HEK293 (cell line): ENCODE data around the gene HEG1.

Experiments used
- CTCF ChIA-PET: fragments of 350-600 bp; formaldehyde crosslinking; extraction: SDS; loops from one replicate; lab custom pipeline; 2021; ENCODE audit warnings: antibody characterized with exemption; lab: Yijun Ruan, JAX
- POLR2A ChIA-PET: fragments of 300-600 bp; formaldehyde crosslinking; extraction: SDS; loops from one replicate; lab custom pipeline; 2020; ENCODE audit warnings: antibody characterized with exemption, inconsistent platforms; lab: Yijun Ruan, JAX
- H3K27ac ChIP-seq: fragments of 200-500 bp; sonication (Bioruptor generic); 2 replicates; pipeline ENCODE4 v1.5.1; 2014; ENCODE audit warnings: low read depth, low read length, control low read depth, inconsistent platforms; ENCODE audit errors: extremely low read depth
- H3K36me3 ChIP-seq, 2 experiments: fragments of 200-500 bp in 1 of 2; sonication (Bioruptor generic) in 1 of 2; 1 replicate in 1 of 2; 2 replicates in 1 of 2; pipeline ENCODE4 v1.5.1; 2014 to 2017; ENCODE audit warnings: inconsistent platforms in 2 of 2, low read length in 2 of 2; ENCODE audit not compliant: control insufficient read depth in 2 of 2, insufficient read depth in 1 of 2
- H3K4me1 ChIP-seq: fragments of 200-500 bp; sonication (Bioruptor generic); 2 replicates; pipeline ENCODE4 v1.5.1; 2014; ENCODE audit warnings: mild to moderate bottlenecking, low read length, inconsistent platforms; ENCODE audit not compliant: control insufficient read depth, insufficient read depth
- H3K4me3 ChIP-seq: 2 replicates; pipeline ENCODE4 v1.5.1; 2011; ENCODE audit warnings: low read depth, mild to moderate bottlenecking, control low read depth, low read length, moderate library complexity
- H3K9me3 ChIP-seq: fragments of 200-500 bp; sonication (Bioruptor generic); 2 replicates; pipeline ENCODE4 v1.5.1; 2014; ENCODE audit warnings: low read depth, low read length, inconsistent platforms; ENCODE audit not compliant: control insufficient read depth, insufficient read depth
- HIC1 ChIP-seq: fragments of 450-650 bp; formaldehyde crosslinking; IDR thresholded peaks from 2 replicates; pipeline ENCODE4 v1.5.1; 2016; ENCODE audit warnings: missing biosample characterization, missing genetic modification characterization
- IKZF3 ChIP-seq: fragments of 450-650 bp; IDR thresholded peaks from 2 replicates; pipeline ENCODE4 v1.5.0; 2018; ENCODE audit warnings: missing biosample characterization, mild to moderate bottlenecking, missing genetic modification characterization, moderate library complexity
- KLF7 ChIP-seq: fragments of 450-650 bp; formaldehyde crosslinking; IDR thresholded peaks from 2 replicates; pipeline ENCODE4 v1.5.1; 2016; ENCODE audit warnings: missing biosample characterization, missing genetic modification characterization, borderline replicate concordance
- PRDM10 ChIP-seq: fragments of 450-650 bp; formaldehyde crosslinking; IDR thresholded peaks from 2 replicates; pipeline ENCODE4 v1.5.1; 2016; ENCODE audit warnings: missing biosample characterization, missing genetic modification characterization
- SALL2 ChIP-seq: fragments of 450-650 bp; formaldehyde crosslinking; IDR thresholded peaks from 2 replicates; pipeline ENCODE4 v1.5.0; 2017; ENCODE audit warnings: missing biosample characterization, mild to moderate bottlenecking, missing genetic modification characterization, borderline replicate concordance
- WT1 ChIP-seq: fragments of 450-650 bp; formaldehyde crosslinking; IDR thresholded peaks from 2 replicates; pipeline ENCODE4 v1.5.1; 2016; ENCODE audit warnings: missing biosample characterization, missing genetic modification characterization
- ZBTB21 ChIP-seq: fragments of 450-650 bp; formaldehyde crosslinking; IDR thresholded peaks from 2 replicates; pipeline ENCODE4 v1.5.1; 2017; ENCODE audit warnings: missing biosample characterization, missing genetic modification characterization
- ZFP37 ChIP-seq: fragments of 450-650 bp; formaldehyde crosslinking; IDR thresholded peaks from 2 replicates; pipeline ENCODE4 v1.5.1; 2016; ENCODE audit warnings: missing biosample characterization, missing genetic modification characterization
- ZNF174 ChIP-seq: fragments of 450-650 bp; formaldehyde crosslinking; IDR thresholded peaks from 2 replicates; pipeline ENCODE4 v1.5.0; 2017; ENCODE audit warnings: missing biosample characterization, mild to moderate bottlenecking, missing genetic modification characterization
- ZNF175 ChIP-seq: fragments of 450-650 bp; formaldehyde crosslinking; IDR thresholded peaks from 2 replicates; pipeline ENCODE4 v1.5.1; 2016; ENCODE audit warnings: missing biosample characterization, missing genetic modification characterization
- ZNF266 ChIP-seq: fragments of 450-650 bp; formaldehyde crosslinking; IDR thresholded peaks from 2 replicates; pipeline ENCODE4 v1.5.1; 2016; ENCODE audit warnings: missing biosample characterization, missing genetic modification characterization, low read depth
- ZNF311 ChIP-seq: fragments of 450-650 bp; formaldehyde crosslinking; IDR thresholded peaks from 2 replicates; pipeline ENCODE4 v1.5.1; 2017; ENCODE audit warnings: missing biosample characterization, missing genetic modification characterization, borderline replicate concordance
- ZNF416 ChIP-seq: fragments of 450-650 bp; formaldehyde crosslinking; IDR thresholded peaks from 2 replicates; pipeline ENCODE4 v1.5.1; 2016; ENCODE audit warnings: missing biosample characterization, missing genetic modification characterization
- ZNF549 ChIP-seq: fragments of 450-650 bp; IDR thresholded peaks from 2 replicates; pipeline ENCODE4 v1.5.1; 2018; ENCODE audit warnings: missing biosample characterization, missing genetic modification characterization, mild to moderate bottlenecking, inconsistent platforms, moderate library complexity
- ZNF610 ChIP-seq: fragments of 450-650 bp; formaldehyde crosslinking; IDR thresholded peaks from 2 replicates; pipeline ENCODE4 v1.5.1; 2016; ENCODE audit warnings: missing biosample characterization, missing genetic modification characterization, borderline replicate concordance
- ZNF645 ChIP-seq: fragments of 450-650 bp; formaldehyde crosslinking; IDR thresholded peaks from 2 replicates; pipeline ENCODE4; 2016; ENCODE audit warnings: missing biosample characterization, missing genetic modification characterization
- ZNF830 ChIP-seq: fragments of 450-650 bp; IDR thresholded peaks from 2 replicates; pipeline ENCODE4 v1.5.0; 2018; ENCODE audit warnings: missing biosample characterization, missing genetic modification characterization, low read depth, mild to moderate bottlenecking, moderate library complexity
- ZSCAN18 ChIP-seq: fragments of 450-650 bp; formaldehyde crosslinking; IDR thresholded peaks from 2 replicates; pipeline ENCODE4 v1.5.1; 2016; ENCODE audit warnings: missing biosample characterization, missing genetic modification characterization

Gene HEG1

GRCh38 chr3:125098611-125099291, 43.0 kb upstream of the HEG1 start:
- Histone ChIP-seq H3K4me3 (no peak overlapping the region), H3K4me1 (no peaks in the 10 kb centered on the region), H3K27ac (no peak overlapping the region), H3K9me3 (no peaks in the 10 kb centered on the region)
- POLR2A ChIA-PET: no interaction called here
- TF ChIP-seq ZNF175: no peak
- TF ChIP-seq ZNF311 (tag by site-specific recombination): no peak
- TF ChIP-seq ZNF549: no peak
- no peak for TF ChIP-seq ZBTB21 (tag by site-specific recombination)
- no peak for TF ChIP-seq ZNF610 (tag by site-specific recombination)
- no peak for TF ChIP-seq KLF7 (tag by site-specific recombination)
- no peak for TF ChIP-seq ZNF174
- no peak for TF ChIP-seq IKZF3 (tag by site-specific recombination)
- no peak for TF ChIP-seq PRDM10 (tag by site-specific recombination)
- no peak for TF ChIP-seq ZFP37 (tag by site-specific recombination)
- no peak for TF ChIP-seq ZSCAN18 (tag by site-specific recombination)
- TF ChIP-seq HIC1 (tag by site-specific recombination): no peak
- TF ChIP-seq ZNF830: no peak
- TF ChIP-seq SALL2 (tag by site-specific recombination): no peak
- no peak for TF ChIP-seq ZNF645 (tag by site-specific recombination)
- TF ChIP-seq WT1 (tag by site-specific recombination): no peak
- no peak for TF ChIP-seq ZNF416
- no peak for TF ChIP-seq ZNF266
- TF ChIP-seq, all 188 proteins: peak for 0
- no peaks in the 10 kb centered on the region for H3K36me3 ChIP-seq
- CTCF ChIA-PET: interaction anchor here (0.5 kb wide), 1 partner anchor 171 kb away, joined by 6 read pairs; no protein-coding TSS in a partner anchor
